Activated T-helper 1 cell treated with anti-CD3 and anti-CD28 coated beads, Interleukin-2, amount 50 U/mL, for 16 hours (primary cell): ENCODE results near the gene MLH1.
"Not testable (repeated sequence)": the region's sequence is repeated elsewhere in the genome, so short reads cannot be mapped to it uniquely, and the experiment has no call there.

ENCODE experiments used
- DNase-seq, 2 donors: peaks; one replicate each; pipeline ENCODE4 v3.0.0-alpha.2; 2020; ENCODE audit warnings: low read depth in 1 of 2, low spot score in 1 of 2

Gene MLH1

GRCh38 chr3:36993326-36994283, at the start of gene MLH1:
MLH1 (plus strand) TSS chr3:36993518; CDS start chr3:36993548, 30 bp downstream.
- DNase-seq = peak; percentile 86 to 94

- no peak for DNase-seq
These were observed 49.7 kb upstream of the MLH1 start for GRCh38 chr3:36943601-36944000.

DNA sequence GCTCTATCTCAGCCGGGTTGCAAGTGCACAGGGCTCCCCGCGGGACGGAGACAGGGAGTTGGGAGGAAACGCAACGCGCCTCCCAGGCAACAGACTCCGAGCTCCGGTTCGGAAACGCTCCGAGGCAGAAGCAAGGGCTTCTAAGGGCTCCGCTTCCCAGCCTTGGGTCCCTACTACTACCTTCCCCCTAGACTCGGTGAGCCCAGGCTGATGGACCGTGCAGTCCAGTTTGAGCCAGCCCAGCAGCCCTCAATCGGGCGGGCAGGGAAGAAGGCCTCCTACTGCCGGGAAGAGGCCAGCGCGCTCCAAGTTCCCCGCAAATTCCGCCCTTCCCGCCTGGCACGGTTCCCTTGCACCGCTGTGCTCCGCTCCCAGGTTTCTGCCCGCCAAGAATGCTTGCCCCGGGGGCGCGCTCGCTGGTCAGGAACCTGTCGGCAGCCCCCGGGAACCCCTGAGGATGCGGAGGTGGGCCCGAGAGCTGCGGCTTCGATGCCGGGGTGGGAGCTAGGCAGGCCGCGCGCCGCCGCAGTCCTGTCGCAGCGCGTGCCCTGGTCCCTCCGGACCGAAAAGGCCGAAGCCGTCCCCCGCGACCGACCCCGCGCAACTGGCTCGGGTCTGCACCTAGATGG, 49.2 kb upstream of the MLH1 start:
- DNase-seq = no peak

- peak; percentile 62 to 69 for DNase-seq
These were observed 48.6 kb upstream of the MLH1 start, which contains the start of gene TRANK1 for GRCh38 chr3:36944641-36945270. TRANK1 (minus strand) TSS chr3:36945054; CDS start chr3:36944809, 245 bp downstream.

GRCh38 chr3:36945333-36945980, 47.9 kb upstream of the MLH1 start:
- DNase-seq = no peak

DNA sequence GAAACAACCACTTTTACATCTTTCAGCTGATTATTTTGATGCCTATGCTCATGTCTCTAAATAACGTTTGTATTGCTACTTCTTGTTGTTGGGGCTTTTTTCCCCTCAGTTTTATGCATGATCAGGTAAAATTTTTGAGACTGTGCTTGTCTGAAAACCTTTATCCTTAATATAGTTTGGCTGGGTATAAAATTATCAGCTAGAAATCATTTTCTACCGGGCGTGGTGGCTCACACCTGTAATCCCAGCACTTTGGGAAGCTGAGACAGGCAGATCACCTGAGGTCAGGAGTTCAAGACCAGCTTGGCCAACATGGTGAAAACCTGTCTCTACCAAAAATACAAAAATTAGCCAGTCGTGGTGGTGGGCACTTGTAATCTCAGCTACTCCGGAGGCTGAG, 45.5 kb upstream of the MLH1 start:
- not testable (repeated sequence) for DNase-seq

DNA sequence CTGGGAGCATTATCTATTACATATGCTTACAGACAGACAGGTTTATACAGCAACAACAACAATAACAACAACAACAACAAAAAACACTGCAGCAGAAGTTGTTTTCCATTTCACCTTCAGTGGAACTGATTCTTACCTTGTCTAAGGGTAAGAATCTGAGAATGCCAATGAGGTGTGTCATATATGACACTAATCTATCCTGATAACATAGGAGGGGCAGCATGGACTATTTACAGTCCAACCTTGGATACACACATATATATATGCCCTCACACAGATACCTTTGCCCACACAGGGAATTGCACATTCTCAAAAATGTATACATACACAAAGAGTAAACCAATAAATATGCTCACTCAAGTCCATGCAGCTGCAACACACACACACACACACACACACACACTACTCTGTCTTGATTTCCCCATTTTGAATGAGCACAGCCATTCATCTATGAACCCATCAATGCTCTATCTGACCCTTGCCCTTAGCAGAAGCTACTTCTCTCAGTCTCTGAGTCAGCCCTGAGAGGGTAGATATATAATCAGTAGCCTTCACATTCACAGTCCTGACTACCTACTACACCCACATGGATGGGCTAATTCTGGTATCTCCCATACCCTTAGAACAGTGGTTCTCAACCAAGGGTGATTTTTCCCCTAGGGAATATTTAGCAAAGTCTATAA, 38.7 kb upstream of the MLH1 start:
- no peak for DNase-seq

DNA sequence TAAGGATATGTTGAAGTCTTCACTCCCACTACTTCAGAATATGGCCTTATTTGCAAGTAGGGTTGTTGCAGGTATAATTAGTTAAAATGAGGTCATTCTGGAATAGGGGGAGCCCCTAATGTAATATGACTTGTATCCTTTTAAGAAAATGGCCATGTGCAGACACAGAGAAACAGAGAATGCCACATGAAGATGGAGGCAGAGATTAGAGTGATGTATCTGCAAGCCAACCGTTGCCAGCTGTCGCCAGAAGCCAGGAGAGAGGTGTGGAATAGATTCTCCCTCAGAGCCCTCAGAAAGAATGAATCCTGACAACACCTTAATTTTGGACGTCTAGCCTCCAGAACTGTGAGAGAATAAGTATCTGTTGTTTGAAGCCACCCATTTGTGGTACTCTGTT, 37.2 kb upstream of the MLH1 start:
- DNase-seq = no peak

DNA sequence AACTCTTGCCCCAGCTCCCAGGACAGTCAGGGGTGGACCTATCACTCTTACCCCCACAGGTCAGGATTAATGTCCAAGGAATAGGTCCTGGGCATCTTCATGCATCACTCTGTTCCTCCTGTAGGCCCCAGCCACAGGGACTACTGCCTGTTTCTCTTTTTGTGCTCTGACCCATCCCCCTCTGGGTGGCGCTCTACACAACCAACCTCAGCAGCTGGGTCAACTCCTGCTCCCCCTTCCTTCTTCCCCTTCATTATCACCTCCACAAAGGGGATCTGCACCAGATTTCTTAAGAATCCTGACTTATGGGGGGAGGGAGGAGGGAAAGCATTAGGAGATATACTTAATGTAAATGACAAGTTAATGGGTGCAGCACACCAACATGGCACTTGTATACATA, 36.3 kb upstream of the MLH1 start:
- no peak for DNase-seq

GRCh38 chr3:36957862-36958686, 35.2 kb upstream of the MLH1 start:
- no peak for DNase-seq

DNA sequence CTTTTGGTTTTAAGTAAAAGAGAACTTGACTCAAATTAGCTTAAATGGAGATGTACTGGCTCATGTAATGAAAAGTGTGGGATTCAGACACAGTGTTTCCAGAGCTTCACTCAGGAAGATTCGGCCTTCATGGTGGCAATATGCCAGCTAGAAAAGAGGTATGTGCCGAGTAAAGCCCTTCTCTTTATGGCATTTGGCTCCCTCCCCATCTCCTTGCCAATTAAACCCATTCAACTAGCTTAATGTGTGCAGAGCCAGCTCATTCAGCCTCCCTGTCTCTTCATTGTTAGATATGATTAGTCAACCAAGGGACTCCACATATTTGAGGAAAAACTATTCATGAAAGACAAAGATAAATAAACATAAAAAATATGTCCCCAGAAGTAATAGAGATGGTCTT, 33.5 kb upstream of the MLH1 start:
- DNase-seq = no peak

DNA sequence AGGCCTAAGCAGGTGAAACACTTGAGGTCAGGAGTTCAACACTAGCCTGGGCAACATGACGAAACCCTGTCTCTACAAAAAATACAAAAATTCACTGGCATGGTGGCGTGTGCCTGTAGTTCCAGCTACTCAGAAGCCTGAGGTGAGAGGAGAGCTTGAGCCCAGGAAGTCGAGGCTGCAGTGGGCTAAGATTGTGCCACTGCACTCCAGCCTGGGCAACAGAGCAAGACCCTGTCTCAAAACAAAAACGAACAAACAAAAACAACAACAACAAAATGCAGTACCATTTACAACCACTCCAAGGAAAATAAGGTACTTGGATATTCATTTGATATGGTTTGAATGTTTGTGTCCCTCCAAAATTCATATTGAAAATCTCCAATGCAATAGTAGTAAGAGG, 32.8 kb upstream of the MLH1 start:
- no peak for DNase-seq

DNA sequence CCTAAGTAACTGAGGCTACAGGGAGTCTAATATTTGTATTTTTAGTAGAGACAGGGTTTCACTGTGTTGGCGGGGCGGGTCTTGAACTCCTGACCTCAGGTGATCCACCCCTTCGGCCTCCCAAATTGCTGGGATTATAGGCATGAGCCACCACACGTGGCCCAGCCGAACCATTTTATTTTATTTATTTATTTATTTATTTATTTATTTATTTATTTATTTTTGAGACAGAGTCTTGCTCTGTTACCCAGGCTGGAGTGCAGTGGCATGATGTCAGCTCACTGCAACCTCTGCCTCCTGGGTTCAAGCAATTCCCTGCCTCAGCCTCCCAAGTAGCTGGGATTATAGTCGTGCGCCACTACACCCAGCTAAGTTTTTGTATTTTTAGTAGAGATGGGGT, 30.3 kb upstream of the MLH1 start:
- DNase-seq = not testable (repeated sequence)

DNA sequence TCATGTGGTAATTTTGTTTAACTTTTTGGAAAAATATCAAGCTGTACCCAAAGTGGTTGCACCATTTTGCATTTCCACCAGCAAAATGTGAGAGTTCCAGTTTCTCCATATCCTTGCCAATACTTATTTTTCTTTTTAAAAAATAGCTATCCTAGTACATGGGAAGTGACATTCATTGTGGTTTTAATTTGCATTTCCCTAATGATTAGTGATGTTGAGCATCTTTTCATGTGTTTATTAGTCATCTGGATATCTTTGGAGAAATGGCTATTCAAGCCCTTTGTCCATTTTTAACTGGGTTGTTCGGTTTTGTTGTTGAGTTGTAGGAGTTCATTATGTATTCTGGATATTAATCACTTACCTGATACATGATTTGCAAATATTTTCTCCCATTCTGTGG, 29.0 kb upstream of the MLH1 start:
- DNase-seq = no peak

- no peak for DNase-seq
These were observed 28.5 kb upstream of the MLH1 start for GRCh38 chr3:36964817-36965216.

DNA sequence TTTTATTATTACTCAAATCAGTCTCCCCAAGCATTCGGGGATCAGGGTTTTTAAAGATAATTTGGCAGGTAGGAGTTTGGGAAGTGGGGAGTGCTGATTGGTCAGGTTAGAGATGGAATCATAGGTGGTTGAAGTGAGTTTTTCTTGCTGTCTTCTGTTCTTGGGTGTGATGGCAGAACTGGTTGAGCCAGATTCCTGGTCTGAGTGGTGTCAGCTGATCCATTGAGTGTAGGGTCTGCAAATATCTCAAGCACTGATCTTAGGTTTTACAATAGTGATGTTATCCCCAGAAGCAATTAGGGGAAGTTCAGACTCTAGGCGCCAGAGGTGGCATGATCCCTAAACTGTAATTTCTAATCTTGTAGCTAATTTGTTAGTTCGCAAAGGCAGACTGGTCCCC, 27.9 kb upstream of the MLH1 start:
- no peak for DNase-seq

- no peak for DNase-seq
These were observed 24.2 kb upstream of the MLH1 start for GRCh38 chr3:36969085-36969484.

GRCh38 chr3:36969540-36970432, 23.5 kb upstream of the MLH1 start:
- DNase-seq = no peak

- no peak for DNase-seq
These were observed 21.2 kb upstream of the MLH1 start for GRCh38 chr3:36972163-36972562.
